ENCODE results near the gene SLC22A23.

DNA sequence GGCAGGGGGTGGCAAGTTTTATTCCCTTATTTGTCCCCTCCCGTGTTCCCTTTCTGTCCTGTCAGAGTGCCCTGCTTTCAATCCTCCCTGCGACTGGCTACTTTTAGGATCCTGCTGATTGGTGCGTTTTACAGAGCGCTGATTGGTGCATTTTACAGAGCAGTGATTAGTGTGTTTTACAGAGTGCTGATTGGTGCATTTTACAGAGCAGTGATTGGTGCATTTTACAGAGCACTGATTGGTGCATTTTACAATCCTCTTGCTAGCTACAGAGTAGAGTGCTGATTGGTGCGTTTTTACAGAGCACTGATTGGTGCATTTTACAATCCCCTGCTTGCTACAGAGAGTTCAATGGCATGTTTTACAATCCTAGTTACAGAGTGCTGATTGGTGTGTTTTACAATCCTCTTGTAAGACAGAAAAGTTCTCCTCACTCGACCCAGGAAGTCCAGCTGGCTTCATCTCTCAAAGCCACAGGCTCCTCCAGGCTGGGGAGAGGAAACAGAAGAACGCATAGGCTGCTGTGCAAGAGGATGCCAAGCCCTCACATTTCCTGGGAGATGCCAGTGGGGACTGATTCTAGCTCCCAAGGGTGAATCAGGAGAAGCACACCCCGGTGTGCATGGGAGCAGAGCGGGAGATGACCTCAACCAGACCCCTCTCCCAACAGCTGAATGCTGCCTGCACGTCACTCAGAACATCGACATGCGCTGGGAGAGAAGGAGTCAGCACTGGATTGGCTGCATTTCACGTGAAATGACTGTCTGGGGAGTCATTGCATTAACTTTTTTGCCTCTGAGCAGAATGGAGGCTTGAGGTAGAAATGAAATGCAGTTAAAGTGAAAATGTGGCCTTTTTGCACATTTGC, 48.3 kb upstream of the SLC22A23 start:
- TF ChIP-seq POLR2A (IDR thresholded peaks at IDR 0.05; ENCODE audit: low read depth, low read length): no peak
- TF ChIP-seq POLR2AphosphoS5 (IDR thresholded peaks at IDR 0.05; ENCODE audit: low read depth, low read length): no peak

Measured in GM12892 (cell line).